HepG2 (cell line): Measurements from ENCODE around the gene GEMIN4.

Experiments used
- DNMT3B ChIP-seq: conservative IDR thresholded peaks from 2 replicates; pipeline ENCODE4 v1.6.1; 2016; ENCODE audit warnings: missing biosample characterization, control low read depth
- ETV6 ChIP-seq: sonication (generic); formaldehyde crosslinking; conservative IDR thresholded peaks from 2 replicates; pipeline ENCODE4 v1.4.0; 2020; ENCODE audit warnings: missing genetic modification reagents
- MYNN ChIP-seq: sonication (generic); formaldehyde crosslinking; IDR thresholded peaks from 2 replicates; pipeline ENCODE4 v1.4.0; 2020; ENCODE audit warnings: mild to moderate bottlenecking, low read depth, missing genetic modification reagents
- POLR2A ChIP-seq, 2 experiments: IDR thresholded peaks; 2 replicates each; pipeline ENCODE4 v1.6.1; 2011; ENCODE audit warnings: low read depth in 2 of 2, low read length in 2 of 2, mild to moderate bottlenecking in 1 of 2, moderate library complexity in 1 of 2; ENCODE audit not compliant: insufficient read depth in 1 of 2
- SIN3A ChIP-seq: IDR thresholded peaks from 2 replicates; pipeline ENCODE4 v1.6.1; 2011; ENCODE audit warnings: low read depth, mild to moderate bottlenecking, control low read depth, low read length, borderline replicate concordance
- SMAD3 ChIP-seq: sonication (generic); formaldehyde crosslinking; IDR thresholded peaks from 2 replicates; pipeline ENCODE4 v1.4.0; 2020; ENCODE audit warnings: missing genetic modification reagents
- SOX6 ChIP-seq, 2 experiments: fragments of 450-650 bp in 1 of 2; sonication (generic) in 1 of 2; formaldehyde crosslinking in 1 of 2; IDR thresholded peaks; 2 replicates each; pipeline versions ENCODE4 v1.4.0 to v1.6.1; 2017 to 2020; ENCODE audit warnings: antibody characterized with exemption in 1 of 2, mild to moderate bottlenecking in 1 of 2, missing genetic modification reagents in 1 of 2
- SP140L ChIP-seq: sonication (generic); formaldehyde crosslinking; IDR thresholded peaks from 2 replicates; pipeline ENCODE4 v1.4.0; 2020; ENCODE audit warnings: missing genetic modification reagents, borderline replicate concordance
- ZBTB20 ChIP-seq: sonication (generic); formaldehyde crosslinking; IDR thresholded peaks from 2 replicates; pipeline ENCODE4 v1.8.1; 2023; ENCODE audit warnings: missing genetic modification reagents, low read depth, mild to moderate bottlenecking, borderline replicate concordance
- ZNF570 ChIP-seq: sonication (generic); formaldehyde crosslinking; IDR thresholded peaks from 2 replicates; pipeline ENCODE4 v1.4.0; 2020; ENCODE audit warnings: mild to moderate bottlenecking, missing genetic modification reagents, borderline replicate concordance
- TF ChIP-seq, protein P1 (sequence below): sonication (generic); formaldehyde crosslinking; IDR thresholded peaks from 2 replicates; pipeline ENCODE4 v1.4.0; 2020; ENCODE audit warnings: missing genetic modification reagents, borderline replicate concordance
- TF ChIP-seq, protein P2 (sequence below): sonication (generic); formaldehyde crosslinking; IDR thresholded peaks from 2 replicates; pipeline ENCODE4 v1.5.0; 2020; ENCODE audit warnings: mild to moderate bottlenecking, missing genetic modification reagents, moderate library complexity
- TF ChIP-seq, protein P3 (sequence below): fragments of 450-650 bp; IDR thresholded peaks from 2 replicates; pipeline ENCODE4 v1.6.1; 2017; ENCODE audit warnings: mild to moderate bottlenecking
- TF ChIP-seq, protein P4 (sequence below): sonication (generic); formaldehyde crosslinking; IDR thresholded peaks from 2 replicates; pipeline ENCODE4 v1.4.0; 2020; ENCODE audit warnings: low read depth, missing genetic modification reagents

DNA sequence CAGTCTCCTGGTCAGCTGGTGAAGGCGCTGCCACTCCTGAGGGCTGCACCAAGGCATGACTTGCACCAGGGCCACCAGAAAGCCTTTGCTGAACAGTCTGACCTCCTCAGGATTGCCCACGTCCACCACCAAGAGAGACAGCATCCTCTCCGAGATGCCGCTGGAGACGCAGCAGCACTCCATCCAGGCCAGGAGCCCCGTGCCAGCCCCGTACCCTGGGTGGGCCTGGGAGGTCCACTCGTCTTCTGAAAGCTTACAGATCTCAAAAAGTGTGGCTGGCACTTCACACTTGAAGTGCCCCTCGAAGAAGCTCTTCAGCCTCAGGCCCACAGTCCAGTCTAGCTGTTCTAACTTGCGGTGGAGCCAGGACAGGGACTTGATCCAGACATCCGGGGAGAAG is 6.7 kb downstream of the GEMIN4 start:
- TF ChIP-seq, protein P1, sequence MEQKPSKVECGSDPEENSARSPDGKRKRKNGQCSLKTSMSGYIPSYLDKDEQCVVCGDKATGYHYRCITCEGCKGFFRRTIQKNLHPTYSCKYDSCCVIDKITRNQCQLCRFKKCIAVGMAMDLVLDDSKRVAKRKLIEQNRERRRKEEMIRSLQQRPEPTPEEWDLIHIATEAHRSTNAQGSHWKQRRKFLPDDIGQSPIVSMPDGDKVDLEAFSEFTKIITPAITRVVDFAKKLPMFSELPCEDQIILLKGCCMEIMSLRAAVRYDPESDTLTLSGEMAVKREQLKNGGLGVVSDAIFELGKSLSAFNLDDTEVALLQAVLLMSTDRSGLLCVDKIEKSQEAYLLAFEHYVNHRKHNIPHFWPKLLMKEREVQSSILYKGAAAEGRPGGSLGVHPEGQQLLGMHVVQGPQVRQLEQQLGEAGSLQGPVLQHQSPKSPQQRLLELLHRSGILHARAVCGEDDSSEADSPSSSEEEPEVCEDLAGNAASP (CRISPR knock-in tag), result no peak
- no peak for TF ChIP-seq ZNF570
- TF ChIP-seq, protein P2, sequence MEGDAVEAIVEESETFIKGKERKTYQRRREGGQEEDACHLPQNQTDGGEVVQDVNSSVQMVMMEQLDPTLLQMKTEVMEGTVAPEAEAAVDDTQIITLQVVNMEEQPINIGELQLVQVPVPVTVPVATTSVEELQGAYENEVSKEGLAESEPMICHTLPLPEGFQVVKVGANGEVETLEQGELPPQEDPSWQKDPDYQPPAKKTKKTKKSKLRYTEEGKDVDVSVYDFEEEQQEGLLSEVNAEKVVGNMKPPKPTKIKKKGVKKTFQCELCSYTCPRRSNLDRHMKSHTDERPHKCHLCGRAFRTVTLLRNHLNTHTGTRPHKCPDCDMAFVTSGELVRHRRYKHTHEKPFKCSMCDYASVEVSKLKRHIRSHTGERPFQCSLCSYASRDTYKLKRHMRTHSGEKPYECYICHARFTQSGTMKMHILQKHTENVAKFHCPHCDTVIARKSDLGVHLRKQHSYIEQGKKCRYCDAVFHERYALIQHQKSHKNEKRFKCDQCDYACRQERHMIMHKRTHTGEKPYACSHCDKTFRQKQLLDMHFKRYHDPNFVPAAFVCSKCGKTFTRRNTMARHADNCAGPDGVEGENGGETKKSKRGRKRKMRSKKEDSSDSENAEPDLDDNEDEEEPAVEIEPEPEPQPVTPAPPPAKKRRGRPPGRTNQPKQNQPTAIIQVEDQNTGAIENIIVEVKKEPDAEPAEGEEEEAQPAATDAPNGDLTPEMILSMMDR (CRISPR knock-in tag), result no peak
- TF ChIP-seq SOX6 (IDR thresholded peaks at IDR 0.05), result no peak
- TF ChIP-seq SOX6 (CRISPR knock-in tag; IDR thresholded peaks at IDR 0.05), result no peak
- peak in 1 of 2 experiments; percentile 3; a peak in 1 of 4 replicates for TF ChIP-seq POLR2A (IDR thresholded peaks at IDR 0.05; ENCODE audit: insufficient read depth in 1 of 2, low read depth in 2 of 2, low read length in 2 of 2)
- no peak for TF ChIP-seq MYNN (CRISPR knock-in tag)
- TF ChIP-seq, protein P3, sequence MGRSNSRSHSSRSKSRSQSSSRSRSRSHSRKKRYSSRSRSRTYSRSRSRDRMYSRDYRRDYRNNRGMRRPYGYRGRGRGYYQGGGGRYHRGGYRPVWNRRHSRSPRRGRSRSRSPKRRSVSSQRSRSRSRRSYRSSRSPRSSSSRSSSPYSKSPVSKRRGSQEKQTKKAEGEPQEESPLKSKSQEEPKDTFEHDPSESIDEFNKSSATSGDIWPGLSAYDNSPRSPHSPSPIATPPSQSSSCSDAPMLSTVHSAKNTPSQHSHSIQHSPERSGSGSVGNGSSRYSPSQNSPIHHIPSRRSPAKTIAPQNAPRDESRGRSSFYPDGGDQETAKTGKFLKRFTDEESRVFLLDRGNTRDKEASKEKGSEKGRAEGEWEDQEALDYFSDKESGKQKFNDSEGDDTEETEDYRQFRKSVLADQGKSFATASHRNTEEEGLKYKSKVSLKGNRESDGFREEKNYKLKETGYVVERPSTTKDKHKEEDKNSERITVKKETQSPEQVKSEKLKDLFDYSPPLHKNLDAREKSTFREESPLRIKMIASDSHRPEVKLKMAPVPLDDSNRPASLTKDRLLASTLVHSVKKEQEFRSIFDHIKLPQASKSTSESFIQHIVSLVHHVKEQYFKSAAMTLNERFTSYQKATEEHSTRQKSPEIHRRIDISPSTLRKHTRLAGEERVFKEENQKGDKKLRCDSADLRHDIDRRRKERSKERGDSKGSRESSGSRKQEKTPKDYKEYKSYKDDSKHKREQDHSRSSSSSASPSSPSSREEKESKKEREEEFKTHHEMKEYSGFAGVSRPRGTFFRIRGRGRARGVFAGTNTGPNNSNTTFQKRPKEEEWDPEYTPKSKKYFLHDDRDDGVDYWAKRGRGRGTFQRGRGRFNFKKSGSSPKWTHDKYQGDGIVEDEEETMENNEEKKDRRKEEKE, result no peak
- no peak for TF ChIP-seq DNMT3B (CRISPR knock-in tag)
- no peak for TF ChIP-seq SP140L (CRISPR knock-in tag)
- TF ChIP-seq ETV6 (CRISPR knock-in tag), result no peak
- no peak for TF ChIP-seq SIN3A
- TF ChIP-seq, protein P4, sequence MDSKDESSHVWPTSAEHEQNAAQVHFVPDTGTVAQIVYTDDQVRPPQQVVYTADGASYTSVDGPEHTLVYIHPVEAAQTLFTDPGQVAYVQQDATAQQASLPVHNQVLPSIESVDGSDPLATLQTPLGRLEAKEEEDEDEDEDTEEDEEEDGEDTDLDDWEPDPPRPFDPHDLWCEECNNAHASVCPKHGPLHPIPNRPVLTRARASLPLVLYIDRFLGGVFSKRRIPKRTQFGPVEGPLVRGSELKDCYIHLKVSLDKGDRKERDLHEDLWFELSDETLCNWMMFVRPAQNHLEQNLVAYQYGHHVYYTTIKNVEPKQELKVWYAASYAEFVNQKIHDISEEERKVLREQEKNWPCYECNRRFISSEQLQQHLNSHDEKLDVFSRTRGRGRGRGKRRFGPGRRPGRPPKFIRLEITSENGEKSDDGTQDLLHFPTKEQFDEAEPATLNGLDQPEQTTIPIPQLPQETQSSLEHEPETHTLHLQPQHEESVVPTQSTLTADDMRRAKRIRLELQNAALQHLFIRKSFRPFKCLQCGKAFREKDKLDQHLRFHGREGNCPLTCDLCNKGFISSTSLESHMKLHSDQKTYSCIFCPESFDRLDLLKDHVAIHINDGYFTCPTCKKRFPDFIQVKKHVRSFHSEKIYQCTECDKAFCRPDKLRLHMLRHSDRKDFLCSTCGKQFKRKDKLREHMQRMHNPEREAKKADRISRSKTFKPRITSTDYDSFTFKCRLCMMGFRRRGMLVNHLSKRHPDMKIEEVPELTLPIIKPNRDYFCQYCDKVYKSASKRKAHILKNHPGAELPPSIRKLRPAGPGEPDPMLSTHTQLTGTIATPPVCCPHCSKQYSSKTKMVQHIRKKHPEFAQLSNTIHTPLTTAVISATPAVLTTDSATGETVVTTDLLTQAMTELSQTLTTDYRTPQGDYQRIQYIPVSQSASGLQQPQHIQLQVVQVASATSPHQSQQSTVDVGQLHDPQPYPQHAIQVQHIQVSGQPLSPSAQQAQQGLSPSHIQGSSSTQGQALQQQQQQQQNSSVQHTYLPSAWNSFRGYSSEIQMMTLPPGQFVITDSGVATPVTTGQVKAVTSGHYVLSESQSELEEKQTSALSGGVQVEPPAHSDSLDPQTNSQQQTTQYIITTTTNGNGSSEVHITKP (CRISPR knock-in tag), result no peak
- TF ChIP-seq SMAD3 (CRISPR knock-in tag), result no peak
- no peak for TF ChIP-seq ZBTB20 (CRISPR knock-in tag)
